Measurements from ENCODE around the gene ELFN2.
"Not testable (repeated sequence)": the region's sequence is repeated elsewhere in the genome, so short reads cannot be mapped to it uniquely, and the experiment has no call there.

The ELFN2 gene

GRCh38 chr22:37333724-37334460, 93.4 kb downstream of the ELFN2 start:
- FAIRE-seq, result no peak

DNA sequence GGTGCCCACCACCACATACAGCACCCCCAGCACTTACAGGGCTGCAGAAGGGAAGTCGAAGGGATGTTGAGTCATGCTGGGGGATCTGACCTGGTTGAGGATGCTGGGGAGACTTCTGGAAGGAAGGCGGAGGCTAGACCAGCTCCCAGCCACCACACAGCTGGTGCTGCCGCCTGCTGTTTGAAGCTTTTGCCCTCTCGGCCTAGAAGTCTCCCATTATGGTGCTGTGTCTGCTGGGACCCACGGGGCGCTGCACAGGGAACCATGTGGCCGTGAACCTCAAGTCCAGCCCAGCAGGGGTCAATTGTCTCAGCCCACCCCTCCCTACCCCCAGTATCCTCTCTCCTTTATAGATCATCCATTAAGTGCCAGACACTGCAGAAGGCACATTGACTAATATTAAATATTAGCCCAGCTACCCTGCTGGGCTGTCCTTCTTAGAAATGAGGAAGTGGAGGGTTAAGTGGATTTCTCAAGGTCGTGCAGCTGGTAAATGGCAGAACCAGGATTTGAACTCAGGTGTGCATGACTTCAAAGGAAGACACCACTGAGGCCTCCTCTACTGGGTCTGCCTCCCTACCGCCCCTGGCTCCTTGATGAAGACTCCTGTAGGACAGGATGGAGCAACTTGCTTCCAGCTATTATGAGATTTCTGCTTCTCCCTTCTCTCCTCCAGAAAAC, 95.3 kb downstream of the ELFN2 start:
- FAIRE-seq, result no peak

DNA sequence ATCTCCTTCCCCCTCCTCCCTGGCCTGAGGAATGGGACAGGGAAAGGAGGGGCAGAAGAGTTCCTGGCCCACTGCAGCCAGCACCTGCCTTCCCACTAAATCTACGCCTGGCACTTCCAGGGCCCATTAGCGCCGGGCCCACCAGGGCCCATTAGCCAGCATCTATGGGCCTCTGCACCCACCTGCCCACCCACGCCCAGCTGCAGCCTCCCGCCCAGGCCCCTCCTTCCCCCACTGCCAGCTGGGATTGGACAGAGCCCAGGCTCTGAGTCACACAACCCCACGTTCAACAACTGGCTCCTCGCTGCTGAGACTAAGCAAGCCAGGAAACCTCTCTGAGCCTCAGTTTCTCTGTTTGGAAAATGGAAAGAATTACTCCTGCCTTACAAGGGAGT, 96.2 kb downstream of the ELFN2 start:
- no peak for FAIRE-seq

DNA sequence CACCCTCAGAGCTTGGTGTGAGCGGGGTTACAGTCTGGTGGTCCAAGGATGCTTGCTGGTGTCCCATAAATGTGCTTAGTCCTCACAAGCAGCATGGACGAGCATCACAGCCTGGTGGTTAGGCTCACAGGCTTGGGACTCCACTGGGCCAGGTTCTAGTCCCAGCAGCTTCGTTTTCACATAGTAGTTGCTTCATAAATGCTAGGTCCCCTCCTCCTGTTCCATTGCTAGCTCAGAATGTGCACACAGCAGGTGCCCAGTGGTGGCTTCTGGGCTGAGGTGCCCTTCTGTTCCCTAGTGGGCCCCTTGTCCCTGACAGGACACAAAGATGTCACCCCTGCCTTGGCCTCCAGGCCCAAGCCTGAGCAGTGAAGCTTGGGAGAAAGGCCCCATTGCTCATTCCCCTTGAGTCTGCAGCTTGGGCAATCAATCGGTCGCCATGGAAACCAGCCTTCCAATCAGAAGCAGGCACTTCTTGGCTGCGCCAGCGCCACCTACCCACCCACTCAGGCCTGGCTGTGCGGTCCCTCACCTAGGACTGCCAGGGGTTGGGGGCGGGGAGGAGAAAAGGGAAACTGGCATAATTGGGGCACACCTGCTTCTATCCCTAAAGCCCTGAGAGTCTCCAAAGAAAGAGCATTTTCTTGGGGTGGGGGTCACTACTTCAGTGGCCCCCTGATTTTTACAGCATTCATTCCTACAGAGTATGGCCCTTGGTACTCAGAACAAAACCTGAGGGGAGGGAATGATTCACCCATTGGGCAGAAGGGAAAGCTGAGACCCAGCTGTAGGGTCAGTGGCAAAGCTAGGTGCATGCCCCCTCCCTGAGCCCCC, 96.9 kb downstream of the ELFN2 start:
- FAIRE-seq, result no peak

DNA sequence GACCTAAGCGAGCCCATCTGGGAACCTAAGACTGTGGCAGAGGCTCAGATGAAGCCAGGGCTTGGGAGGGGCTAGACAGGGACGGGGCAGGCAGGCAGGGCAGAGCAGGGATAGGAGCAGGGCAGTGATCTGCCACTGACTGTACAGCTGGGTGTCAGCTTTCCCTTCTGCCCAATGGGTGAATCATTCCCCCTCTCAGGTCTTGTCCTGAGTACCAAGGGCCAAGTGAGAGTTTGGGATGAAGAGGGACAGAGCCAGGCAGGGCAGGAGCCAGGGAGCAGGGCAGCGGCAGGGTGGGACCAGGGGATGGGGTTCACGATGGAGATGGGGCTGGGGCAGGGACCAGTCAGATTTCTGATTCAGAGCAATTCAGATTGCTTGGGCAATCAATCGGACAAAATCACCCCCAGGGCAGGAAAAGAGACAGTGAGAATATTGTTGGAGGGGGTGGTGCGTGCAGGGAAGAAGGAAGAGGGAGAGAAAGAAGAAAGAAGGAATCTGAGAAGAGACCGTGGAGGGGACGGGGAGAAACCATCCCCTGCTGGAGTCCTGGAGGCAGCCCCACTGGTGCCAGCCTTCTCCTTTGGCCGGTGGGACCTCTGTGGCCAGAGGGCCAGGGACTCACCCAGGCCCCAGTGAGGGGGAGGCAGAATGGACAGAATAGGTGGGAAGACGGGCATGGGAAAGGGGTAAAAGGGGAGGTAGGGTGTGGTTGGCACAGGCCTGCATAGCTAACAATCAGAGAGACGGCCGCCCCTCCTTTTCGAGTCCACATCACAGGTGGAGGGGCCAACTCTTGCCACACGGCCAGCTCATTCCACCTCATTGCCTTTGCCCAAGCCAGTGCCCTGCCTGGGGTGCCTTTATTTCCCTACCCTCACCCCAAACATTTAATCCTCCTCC, 97.8 kb downstream of the ELFN2 start:
- no peak for FAIRE-seq

DNA sequence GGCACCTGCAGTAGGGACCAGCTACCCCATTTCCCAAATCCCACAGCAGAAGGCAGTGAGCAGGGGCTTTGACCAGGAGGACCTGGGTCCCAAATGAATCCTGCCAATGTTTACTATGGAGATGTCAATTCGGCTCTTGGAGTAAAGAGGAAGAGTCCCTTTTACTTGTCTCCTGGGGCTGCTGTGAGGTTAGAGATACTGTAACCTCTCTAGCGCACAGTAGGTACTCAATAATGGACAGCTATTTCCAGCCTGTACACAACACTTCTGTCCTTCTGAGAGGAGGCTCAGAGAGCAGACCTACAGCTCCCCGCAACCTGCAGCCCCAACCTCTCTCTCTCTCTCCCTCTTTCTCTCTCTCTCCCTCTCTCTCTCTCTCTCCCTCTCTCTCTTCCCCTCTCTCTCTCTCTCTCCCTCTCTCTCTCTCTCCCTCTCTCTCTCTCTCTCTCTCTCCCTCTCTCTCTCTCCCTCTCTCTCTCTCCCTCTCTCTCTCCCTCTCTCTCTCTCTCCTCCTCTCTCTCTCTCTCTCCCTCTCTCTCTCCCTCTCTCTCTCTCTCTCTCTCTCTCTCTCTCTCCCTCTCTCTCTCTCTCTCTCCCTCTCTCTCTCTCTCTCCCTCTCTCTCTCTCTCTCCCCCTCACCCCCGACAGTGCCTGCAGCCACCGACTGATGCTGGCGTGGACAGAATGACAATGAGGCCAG, 98.6 kb downstream of the ELFN2 start:
- FAIRE-seq, result not testable (repeated sequence)

DNA sequence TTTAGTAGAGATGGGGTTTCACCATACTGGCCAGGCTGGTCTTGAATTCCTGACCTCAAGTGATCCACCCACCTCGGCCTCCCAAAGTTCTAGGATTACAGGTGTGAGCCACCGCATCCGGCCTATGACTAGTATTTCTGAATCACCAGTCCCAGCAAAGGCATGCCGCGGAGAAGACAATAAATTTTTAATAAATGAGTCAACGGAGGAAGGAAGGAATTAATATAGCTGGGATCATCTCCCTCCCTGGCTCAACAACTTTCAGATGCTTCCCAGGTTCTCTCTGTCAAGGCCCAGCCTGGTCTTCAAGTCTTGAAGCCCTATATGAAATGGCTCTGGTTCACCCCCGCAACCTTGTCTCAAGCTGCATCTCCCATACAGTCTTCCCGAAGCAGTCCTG, 99.3 kb downstream of the ELFN2 start:
- no peak for FAIRE-seq

- FAIRE-seq, result no peak
Measured at GRCh38 chr22:37326726-37327125, 100.6 kb downstream of the ELFN2 start.

- no peak for FAIRE-seq
Measured at GRCh38 chr22:37325039-37325395, 102.3 kb downstream of the ELFN2 start.

DNA sequence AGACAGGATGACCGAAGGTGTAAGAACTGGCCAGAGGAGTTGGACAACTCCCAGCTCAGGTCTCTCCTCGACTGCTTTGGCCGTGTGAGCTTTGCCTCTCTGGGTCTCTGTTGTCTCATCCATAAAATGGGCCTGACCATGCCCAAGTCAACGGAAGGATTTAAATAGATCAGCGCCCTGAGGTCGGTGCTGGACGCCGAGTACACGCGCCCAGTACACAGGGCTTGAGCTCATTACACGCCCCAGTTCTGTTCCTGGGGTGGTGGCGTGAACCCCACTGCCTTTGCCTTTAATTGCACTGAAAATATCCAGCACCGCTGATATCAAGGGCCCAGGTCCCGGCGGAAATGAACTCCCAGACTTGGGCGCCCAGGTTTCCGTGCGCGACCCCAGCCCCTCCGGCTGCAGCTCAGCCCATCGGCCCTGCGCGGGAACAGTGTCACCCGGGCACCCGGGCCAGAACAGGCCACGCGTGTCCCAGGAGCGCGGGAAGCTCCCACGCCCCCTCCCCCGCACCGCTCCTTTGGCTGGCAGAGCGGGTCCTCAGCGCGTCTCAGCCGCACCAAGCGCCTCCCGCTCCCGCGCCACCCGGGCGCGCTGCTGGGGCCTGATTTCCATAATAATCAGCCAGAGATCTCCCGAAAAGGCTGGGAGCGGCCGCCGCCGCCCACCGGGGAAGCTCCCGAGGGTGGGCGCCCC, 102.8 kb downstream of the ELFN2 start:
- FAIRE-seq, result no peak

DNA sequence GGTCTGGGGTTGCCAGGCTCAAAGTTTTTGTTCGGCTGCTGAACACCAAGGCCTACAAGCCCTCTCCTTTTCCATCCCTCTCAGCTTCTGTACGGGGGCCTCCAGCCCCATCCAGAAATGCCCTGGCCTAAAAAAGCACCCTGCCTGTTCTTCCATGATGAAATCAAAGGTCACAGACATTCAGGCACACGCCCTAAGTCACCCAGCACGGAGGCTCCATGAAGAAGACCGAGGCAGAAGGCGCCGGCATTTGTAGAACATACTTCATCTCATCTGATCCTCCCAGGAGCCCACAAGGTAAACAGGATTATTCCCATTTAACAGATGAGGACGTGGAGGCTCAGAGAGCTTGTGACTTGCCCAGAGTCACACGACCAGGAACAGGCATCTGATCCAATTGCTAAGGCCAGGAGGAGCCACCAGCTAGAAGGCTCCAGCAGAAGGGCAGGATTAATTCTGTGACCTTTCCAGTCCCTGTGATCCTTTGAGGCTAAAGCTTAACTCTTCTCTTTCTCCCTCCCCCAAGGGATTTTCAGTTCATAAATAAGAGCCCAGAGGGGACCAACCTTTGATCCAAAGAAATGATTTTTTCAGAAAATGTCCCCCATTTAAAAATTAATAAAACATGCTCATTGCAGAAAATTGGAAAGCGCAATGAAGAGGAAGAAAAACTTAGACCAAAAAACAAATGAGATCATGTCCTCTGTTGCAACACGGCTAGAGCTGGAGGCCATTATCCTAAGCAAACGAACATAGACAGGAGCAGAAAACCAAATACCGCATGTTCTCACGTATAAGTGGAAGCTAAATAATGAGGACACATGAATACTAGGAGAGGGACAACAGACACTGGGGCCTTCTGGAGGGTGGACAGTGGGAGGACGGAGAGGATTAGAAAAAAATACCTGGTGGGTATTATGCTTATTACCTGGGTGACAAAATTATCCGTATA, 106.3 kb downstream of the ELFN2 start:
- no peak for FAIRE-seq

GRCh38 chr22:37319469-37319868, 107.8 kb downstream of the ELFN2 start:
- FAIRE-seq, result no peak

DNA sequence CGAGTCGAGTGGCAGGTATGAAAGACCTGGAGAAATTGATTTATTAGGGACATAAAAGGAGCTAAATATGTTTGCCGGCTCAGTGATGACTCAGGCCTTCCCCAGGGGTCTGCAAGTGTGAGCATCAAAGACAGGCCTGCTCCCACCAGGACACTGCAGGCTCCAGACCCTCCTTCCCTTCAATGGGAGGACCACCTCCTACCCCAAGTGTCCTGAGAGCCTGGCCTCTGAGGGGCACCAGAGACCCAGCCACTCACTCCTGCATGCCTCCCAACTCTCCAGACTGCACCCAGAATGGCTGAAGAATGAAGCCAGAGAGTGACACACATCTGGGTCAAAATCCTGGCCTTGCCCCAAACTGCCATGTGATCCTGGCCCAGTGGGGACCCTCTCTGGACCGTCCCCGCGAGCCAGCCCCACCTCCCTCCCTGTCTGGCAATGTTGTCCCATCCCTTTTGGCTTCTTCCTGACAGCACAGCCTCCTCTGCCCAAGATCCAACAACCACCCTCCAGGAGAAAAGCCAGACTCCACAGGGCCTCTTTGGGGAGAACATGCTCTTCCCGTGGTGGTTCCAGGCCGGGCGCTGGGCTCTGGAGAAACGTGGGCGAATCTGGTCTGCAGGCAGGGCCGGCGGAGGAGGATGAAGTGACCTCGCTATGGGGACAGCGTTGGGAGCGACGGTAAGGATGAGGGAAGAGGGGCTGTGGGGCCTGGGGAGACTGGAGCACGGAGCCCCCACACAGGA, 108.7 kb downstream of the ELFN2 start:
- no peak for FAIRE-seq
